ENCODE measurements around the gene FOXK2.
A peak's percentile ranks its signal among the peaks of the same experiment; 100 is the strongest.
"Not testable (repeated sequence)": the region's sequence is repeated elsewhere in the genome, so short reads cannot be mapped to it uniquely, and the experiment has no call there.

FOXK2 gene

DNA sequence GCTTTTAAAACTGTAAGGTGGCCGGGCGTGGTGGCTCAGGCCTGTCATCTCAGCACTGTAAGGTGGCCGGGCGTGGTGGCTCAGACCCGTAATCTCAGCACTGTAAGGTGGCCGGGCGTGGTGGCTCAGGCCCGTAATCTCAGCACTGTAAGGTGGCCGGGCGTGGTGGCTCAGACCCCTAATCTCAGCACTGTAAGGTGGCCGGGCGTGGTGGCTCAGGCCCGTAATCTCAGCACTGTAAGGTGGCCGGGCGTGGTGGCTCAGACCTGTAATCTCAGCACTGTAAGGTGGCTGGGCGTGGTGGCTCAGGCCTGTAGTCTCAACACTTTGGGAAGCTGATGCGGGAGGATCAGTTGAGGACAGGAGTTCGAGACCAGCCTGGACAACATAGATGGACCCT is 19.5 kb downstream of the FOXK2 start:
- not testable (repeated sequence) for DNase-seq (ENCODE audit: low spot score in 2 of 2); H3K9me3 Mint-ChIP-seq; ATAC-seq; H3K4me3 Mint-ChIP-seq
- Mint-ChIP-seq H3K4me1 (peaks cover 59% of the 10 kb centered on the region), H3K36me3 (peaks cover 15% of the 10 kb centered on the region), H3K27ac (peak overlapping the region; percentile 77)

DNA sequence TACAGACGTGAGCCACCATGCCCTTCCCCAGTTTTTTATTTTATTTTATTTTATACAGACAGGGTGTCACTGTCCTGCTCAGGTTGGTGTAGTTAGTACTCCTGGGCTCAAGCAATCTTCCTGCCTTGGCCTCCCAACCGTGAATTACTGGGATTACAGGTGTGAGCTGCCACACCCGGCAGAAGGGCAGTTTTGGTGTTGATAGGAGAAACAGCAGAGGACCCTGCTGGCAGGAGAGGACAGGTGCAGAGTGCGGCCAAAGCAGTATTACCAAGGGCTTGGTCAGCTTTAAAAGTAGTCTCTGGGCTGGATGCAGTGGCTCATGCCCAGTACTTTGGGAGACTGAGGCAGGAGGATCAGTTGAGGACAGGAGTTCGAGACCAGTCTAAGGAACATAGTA is 22.9 kb downstream of the FOXK2 start:
- H3K4me1 Mint-ChIP-seq: peaks cover 41% of the 10 kb centered on the region
- DNase-seq (ENCODE audit: low spot score in 2 of 2) (no peak), ATAC-seq (no peak)
- H3K4me3 Mint-ChIP-seq: no peak overlapping the region
- no peaks in the 10 kb centered on the region for H3K36me3 Mint-ChIP-seq
- H3K27ac Mint-ChIP-seq: no peak overlapping the region
- H3K9me3 Mint-ChIP-seq: no peaks in the 10 kb centered on the region

DNA sequence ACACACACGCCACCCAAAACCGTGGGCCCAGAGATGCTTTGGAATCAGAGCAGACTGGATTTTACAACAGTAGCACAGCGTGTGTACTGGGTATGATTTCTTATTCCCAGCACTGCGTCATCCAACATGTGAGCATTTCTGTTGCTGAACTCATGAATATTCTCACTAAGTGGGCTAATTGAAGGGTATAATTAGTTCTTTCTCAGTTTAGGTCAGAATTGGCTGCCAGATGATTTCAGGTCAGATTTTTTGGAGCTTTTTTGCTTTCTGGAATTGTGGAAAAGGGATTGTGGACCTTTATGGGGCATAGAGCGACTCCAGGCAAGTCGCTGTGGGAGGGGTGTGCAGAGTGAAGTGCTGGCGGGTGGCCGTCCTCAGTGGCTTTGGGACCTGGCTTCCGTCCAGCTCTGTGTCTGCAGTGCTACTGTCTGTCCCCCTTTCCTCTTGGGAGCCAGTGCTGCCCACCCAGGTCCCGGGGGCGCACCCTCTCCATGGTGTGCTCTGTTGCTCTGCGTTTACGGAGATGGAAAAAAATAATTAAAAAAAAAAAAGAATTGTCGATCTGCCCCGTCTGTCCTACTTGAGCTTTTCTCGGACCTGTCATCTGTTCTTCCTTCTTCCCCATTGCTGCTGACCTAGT is 25.0 kb downstream of the FOXK2 start:
- Mint-ChIP-seq H3K27ac (no peak overlapping the region), H3K36me3 (no peaks in the 10 kb centered on the region), H3K9me3 (no peaks in the 10 kb centered on the region), H3K4me3 (no peak overlapping the region), H3K4me1 (peaks cover 41% of the 10 kb centered on the region)
- ATAC-seq (no peak), DNase-seq (ENCODE audit: low spot score in 2 of 2) (no peak)

- H3K4me3 Mint-ChIP-seq: no peak overlapping the region
- no peaks in the 10 kb centered on the region for H3K36me3 Mint-ChIP-seq
- H3K9me3 Mint-ChIP-seq: no peaks in the 10 kb centered on the region
- peaks cover 36% of the 10 kb centered on the region for H3K4me1 Mint-ChIP-seq
- DNase-seq (ENCODE audit: low spot score in 2 of 2) (no peak), ATAC-seq (no peak)
- H3K27ac Mint-ChIP-seq: no peak overlapping the region
Measured at GRCh38 chr17:82545071-82545462, 25.5 kb downstream of the FOXK2 start.

- H3K36me3 Mint-ChIP-seq: no peaks in the 10 kb centered on the region
- H3K4me3 Mint-ChIP-seq: no peak overlapping the region
- no peaks in the 10 kb centered on the region for H3K9me3 Mint-ChIP-seq
- peaks cover 37% of the 10 kb centered on the region for H3K4me1 Mint-ChIP-seq
- H3K27ac Mint-ChIP-seq: no peak overlapping the region
- DNase-seq (ENCODE audit: low spot score in 2 of 2) (no peak), ATAC-seq (no peak)
Measured at GRCh38 chr17:82547981-82548380, 28.4 kb downstream of the FOXK2 start.

- Mint-ChIP-seq H3K4me1 (peaks cover 37% of the 10 kb centered on the region), H3K4me3 (no peak overlapping the region)
- no peak for ATAC-seq
Measured at GRCh38 chr17:82548681-82549303, 29.3 kb downstream of the FOXK2 start.

DNA sequence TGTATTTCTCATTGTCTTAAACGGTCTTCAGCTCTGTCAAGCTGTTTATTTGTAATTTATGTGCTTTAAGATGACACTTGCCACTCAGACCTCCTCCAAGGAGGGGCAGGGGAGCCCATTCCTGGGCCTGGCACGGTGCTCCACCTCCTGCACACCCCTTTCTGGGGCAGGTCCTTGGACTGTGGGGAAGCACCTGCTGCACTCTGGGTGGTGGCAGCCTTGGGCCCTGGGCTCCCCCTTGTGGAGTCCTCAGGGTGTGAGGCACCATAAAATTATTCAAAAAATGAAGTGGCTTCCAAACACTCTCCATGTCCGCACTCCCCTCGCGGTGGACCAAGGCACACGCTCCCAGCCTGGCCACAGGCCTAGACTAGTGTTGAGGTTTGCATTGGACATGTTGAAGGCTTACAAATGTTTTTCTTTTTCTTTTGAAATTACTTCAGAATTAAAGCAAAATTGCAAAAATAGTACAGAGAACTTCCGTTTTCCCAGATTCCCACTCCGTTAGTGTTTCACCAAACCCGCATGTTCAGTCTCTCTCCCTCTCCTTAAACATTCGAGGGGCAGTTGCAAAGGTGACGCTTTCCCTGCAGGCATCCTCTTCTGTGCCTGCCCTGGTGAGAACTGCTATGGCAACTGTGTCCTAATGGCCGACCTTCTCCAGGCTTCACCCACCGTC is 32.4 kb downstream of the FOXK2 start:
- Mint-ChIP-seq H3K9me3 (no peaks in the 10 kb centered on the region), H3K4me3 (no peak overlapping the region), H3K36me3 (no peaks in the 10 kb centered on the region), H3K4me1 (peaks cover 34% of the 10 kb centered on the region), H3K27ac (no peak overlapping the region)
- peak; percentile 54 to 85 for DNase-seq (ENCODE audit: low spot score in 2 of 2)
- peak; percentile 99 for ATAC-seq

More at GRCh38 chr17:82548681-82549303, 29.3 kb downstream of the FOXK2 start:
- Mint-ChIP-seq H3K27ac (no peak overlapping the region), H3K9me3 (no peaks in the 10 kb centered on the region), H3K36me3 (no peaks in the 10 kb centered on the region)
- DNase-seq (ENCODE audit: low spot score in 2 of 2): no peak

GRCh38 chr17:82552580-82552979 is 33.0 kb downstream of the FOXK2 start:
- H3K27ac Mint-ChIP-seq: no peak overlapping the region
- no peak overlapping the region for H3K4me3 Mint-ChIP-seq
- no peaks in the 10 kb centered on the region for H3K36me3 Mint-ChIP-seq

GRCh38 chr17:82553210-82553930 is 33.8 kb downstream of the FOXK2 start:
- Mint-ChIP-seq H3K27ac (no peak overlapping the region), H3K4me1 (peaks cover 34% of the 10 kb centered on the region), H3K9me3 (no peaks in the 10 kb centered on the region), H3K4me3 (no peak overlapping the region), H3K36me3 (no peaks in the 10 kb centered on the region)
- no peak for DNase-seq (ENCODE audit: low spot score in 2 of 2)
- ATAC-seq: no peak

More at GRCh38 chr17:82552580-82552979, 33.0 kb downstream of the FOXK2 start:
- Mint-ChIP-seq H3K9me3 (no peaks in the 10 kb centered on the region), H3K4me1 (peaks cover 34% of the 10 kb centered on the region)
- DNase-seq (ENCODE audit: low spot score in 2 of 2): no peak
- no peak for ATAC-seq

- H3K9me3 Mint-ChIP-seq; H3K27ac Mint-ChIP-seq; H3K4me3 Mint-ChIP-seq; DNase-seq (ENCODE audit: low spot score in 2 of 2); H3K36me3 Mint-ChIP-seq; ATAC-seq: not testable (repeated sequence)
- peaks cover 39% of the 10 kb centered on the region for H3K4me1 Mint-ChIP-seq
Measured at GRCh38 chr17:82557510-82557909, 38.0 kb downstream of the FOXK2 start.

GRCh38 chr17:82559566-82560251 is 40.2 kb downstream of the FOXK2 start:
- Mint-ChIP-seq H3K4me3 (no peak overlapping the region), H3K4me1 (peaks cover 40% of the 10 kb centered on the region)

DNA sequence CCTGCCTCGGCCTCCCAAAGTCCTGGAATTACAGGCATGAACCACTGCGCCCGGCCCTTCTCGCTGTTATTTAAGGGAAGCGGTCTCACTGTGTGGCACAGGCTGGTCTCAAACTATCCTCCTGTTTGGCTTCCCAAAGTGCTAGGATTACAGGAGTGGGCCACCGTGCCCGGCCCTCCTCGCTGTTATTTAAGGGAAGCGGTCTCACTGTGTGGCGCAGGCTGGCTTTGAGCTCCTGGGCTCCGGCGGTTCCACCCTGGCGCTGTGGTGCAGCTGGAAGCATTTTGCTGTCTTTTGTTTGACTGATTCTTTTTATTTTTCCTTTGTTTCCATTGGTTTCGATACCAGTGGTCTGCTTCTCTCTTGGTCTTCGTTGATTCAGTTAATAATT is 40.7 kb downstream of the FOXK2 start:
- H3K9me3 Mint-ChIP-seq: no peaks in the 10 kb centered on the region
- no peak for DNase-seq (ENCODE audit: low spot score in 2 of 2)
- no peak overlapping the region for H3K4me3 Mint-ChIP-seq
- H3K27ac Mint-ChIP-seq: peak overlapping the region; percentile 75
- ATAC-seq: no peak
- peaks cover 40% of the 10 kb centered on the region for H3K4me1 Mint-ChIP-seq
- H3K36me3 Mint-ChIP-seq: peaks cover 31% of the 10 kb centered on the region

More at GRCh38 chr17:82559566-82560251, 40.2 kb downstream of the FOXK2 start:
- Mint-ChIP-seq H3K36me3 (peaks cover 25% of the 10 kb centered on the region), H3K9me3 (no peaks in the 10 kb centered on the region), H3K27ac (no peak overlapping the region)
- ATAC-seq (no peak), DNase-seq (ENCODE audit: low spot score in 2 of 2) (no peak)

DNA sequence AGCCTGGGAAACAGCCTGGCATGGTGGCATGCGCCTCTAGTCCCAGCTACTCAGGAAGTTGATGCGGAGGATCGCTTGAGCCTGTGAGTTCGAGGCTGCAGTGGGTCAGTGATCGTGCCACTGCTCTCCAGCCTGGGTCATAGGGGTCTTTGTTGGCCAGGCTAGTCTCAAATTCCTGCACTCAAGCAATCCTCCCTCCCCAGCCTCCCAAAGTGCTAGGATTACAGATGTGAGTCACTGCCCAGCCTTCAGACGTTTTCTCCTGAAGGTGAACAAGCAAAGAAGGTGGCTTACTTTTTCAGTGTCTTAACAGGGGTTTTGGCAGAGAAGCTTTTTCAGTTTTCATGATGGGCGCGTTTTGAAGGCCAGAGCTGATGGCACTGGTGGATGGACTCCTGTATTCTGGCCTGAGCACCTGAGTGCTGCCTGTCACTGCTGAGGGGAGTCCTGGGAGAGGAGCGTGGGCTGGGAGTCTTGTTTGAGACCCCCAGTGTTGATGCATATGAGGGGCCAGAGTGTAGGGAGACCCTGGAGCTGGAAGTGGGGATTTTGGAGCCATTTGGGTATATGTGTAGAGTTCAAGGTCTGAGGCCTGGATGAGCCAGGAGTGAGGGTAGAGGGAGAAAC is 41.4 kb downstream of the FOXK2 start:
- H3K27ac Mint-ChIP-seq: peak overlapping the region; percentile 75
- no peak for DNase-seq (ENCODE audit: low spot score in 2 of 2)
- peaks cover 40% of the 10 kb centered on the region for H3K4me1 Mint-ChIP-seq

DNA sequence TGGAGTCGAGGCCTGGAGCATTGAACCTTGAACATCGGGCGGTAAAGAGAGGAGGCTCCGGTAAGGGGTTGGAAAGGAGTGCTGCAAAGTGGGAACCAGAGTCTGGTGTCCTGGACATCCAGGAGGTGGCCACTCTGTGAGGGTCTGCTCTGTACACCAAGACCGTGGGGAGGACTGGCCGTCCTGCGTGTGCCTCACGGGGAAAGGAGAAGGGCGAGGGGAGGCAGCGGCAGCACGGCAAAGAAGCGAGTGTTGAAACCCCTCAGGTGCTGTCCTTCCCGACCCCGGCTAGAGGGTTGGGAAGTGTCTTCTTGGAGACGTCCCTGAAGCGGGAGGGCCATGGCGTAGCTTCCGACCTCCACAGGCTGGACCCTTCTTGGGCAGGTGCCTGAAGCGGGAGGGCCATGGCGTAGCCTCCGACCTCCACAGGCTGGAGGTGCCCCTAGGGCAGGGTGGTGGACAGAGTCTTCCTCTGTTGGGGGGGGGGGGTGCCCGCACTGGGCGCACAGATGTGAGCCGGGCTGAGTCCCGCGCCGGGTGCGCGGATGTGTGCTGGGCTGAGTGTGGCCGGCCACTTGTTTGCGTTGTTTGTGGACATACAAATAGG is 42.0 kb downstream of the FOXK2 start:
- H3K36me3 Mint-ChIP-seq: peaks cover 43% of the 10 kb centered on the region
- peak overlapping the region; percentile 75 for H3K27ac Mint-ChIP-seq
- no peak for DNase-seq (ENCODE audit: low spot score in 2 of 2)
- no peaks in the 10 kb centered on the region for H3K9me3 Mint-ChIP-seq
- no peak for ATAC-seq
- H3K4me3 Mint-ChIP-seq: no peak overlapping the region
- H3K4me1 Mint-ChIP-seq: peaks cover 40% of the 10 kb centered on the region

More for the DNA sequence above, 41.4 kb downstream of the FOXK2 start:
- Mint-ChIP-seq H3K36me3 (peaks cover 37% of the 10 kb centered on the region), H3K4me3 (no peak overlapping the region), H3K9me3 (no peaks in the 10 kb centered on the region)
- ATAC-seq: no peak
